ENCODE data around the gene ZNF219. TPM values are rescaled to one million over a fixed set of nuclear protein-coding genes. Genes with fewer than 3 reads are reported as not detected.

The ZNF219 gene
- total RNA-seq, 1 experiment from 2014 or later = 84.5 TPM

DNA sequence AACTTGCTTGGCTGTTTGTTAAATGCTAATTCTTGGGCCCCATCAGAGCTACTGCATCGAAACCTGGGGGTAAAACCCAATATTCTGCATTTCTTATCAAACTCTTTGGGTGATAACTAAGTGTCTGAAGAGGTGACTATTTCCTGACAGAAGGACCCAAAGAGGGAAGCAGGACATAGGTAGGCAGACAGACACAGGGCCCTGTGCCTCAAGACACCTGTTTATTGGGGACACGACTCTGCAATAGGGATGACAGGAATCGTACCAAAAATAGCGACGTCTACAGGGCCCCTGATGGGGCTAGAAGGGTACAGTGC is 8.6 kb downstream of the ZNF219 start:
- Histone ChIP-seq H3K56ac (ENCODE audit: insufficient read length, low read depth, low read length) (no peak overlapping the region), H2AK5ac (ENCODE audit: insufficient read length, low read length) (no peak overlapping the region), H3K9me3 (ENCODE audit: control insufficient read depth, low read depth, low read length) (no peaks in the 10 kb centered on the region), H4K20me1 (ENCODE audit: control insufficient read depth, insufficient read depth, insufficient read length) (no peaks in the 10 kb centered on the region), H4K5ac (ENCODE audit: insufficient read length, low read depth, low read length) (no peak overlapping the region), H3K4me1 (ENCODE audit: insufficient read depth, low read length) (peaks cover 6% of the 10 kb centered on the region), H3K4me2 (ENCODE audit: insufficient read depth, insufficient read length, low read length) (no peak overlapping the region), H3K23ac (ENCODE audit: insufficient read length, low read depth, low read length) (no peak overlapping the region), H2BK15ac (ENCODE audit: low read depth, low read length) (no peak overlapping the region), H3K14ac (ENCODE audit: insufficient read depth, low read length) (no peak overlapping the region), H3K4ac (ENCODE audit: low read depth, low read length) (no peak overlapping the region), H3K79me1 (ENCODE audit: insufficient read depth, low read depth, low read length, poor library complexity, severe bottlenecking) (no peaks in the 10 kb centered on the region), H2BK5ac (ENCODE audit: insufficient read length, low read length) (no peak overlapping the region), H3K18ac (ENCODE audit: insufficient read length, low read depth, low read length) (no peak overlapping the region), H3K9ac (ENCODE audit: extremely low read depth, insufficient read length, low read length) (no peak overlapping the region), H3K23me2 (ENCODE audit: insufficient read length, low read depth, low read length, poor library complexity, severe bottlenecking) (peaks cover 5% of the 10 kb centered on the region), H3T11ph (ENCODE audit: low read length) (no peak overlapping the region), H2BK120ac (ENCODE audit: low read depth, low read length, poor library complexity, severe bottlenecking) (no peak overlapping the region), H2BK20ac (ENCODE audit: low read depth, low read length, poor library complexity, severe bottlenecking) (no peak overlapping the region), H4K8ac (replicated peaks; ENCODE audit: insufficient read length, low read depth, low read length) (no peak overlapping the region), H2AFZ (ENCODE audit: low read length) (no peak overlapping the region), H2BK12ac (ENCODE audit: insufficient read length, low read depth, low read length) (no peak overlapping the region), H3K79me2 (ENCODE audit: insufficient read depth, low read length) (no peaks in the 10 kb centered on the region), H3K27ac (ENCODE audit: insufficient read length, low read depth, low read length) (no peak overlapping the region), H4K91ac (ENCODE audit: insufficient read length, low read depth, low read length) (no peak overlapping the region), H3K27me3 (ENCODE audit: insufficient read depth, low read length) (no peaks in the 10 kb centered on the region)
- TF ChIP-seq, protein P1, sequence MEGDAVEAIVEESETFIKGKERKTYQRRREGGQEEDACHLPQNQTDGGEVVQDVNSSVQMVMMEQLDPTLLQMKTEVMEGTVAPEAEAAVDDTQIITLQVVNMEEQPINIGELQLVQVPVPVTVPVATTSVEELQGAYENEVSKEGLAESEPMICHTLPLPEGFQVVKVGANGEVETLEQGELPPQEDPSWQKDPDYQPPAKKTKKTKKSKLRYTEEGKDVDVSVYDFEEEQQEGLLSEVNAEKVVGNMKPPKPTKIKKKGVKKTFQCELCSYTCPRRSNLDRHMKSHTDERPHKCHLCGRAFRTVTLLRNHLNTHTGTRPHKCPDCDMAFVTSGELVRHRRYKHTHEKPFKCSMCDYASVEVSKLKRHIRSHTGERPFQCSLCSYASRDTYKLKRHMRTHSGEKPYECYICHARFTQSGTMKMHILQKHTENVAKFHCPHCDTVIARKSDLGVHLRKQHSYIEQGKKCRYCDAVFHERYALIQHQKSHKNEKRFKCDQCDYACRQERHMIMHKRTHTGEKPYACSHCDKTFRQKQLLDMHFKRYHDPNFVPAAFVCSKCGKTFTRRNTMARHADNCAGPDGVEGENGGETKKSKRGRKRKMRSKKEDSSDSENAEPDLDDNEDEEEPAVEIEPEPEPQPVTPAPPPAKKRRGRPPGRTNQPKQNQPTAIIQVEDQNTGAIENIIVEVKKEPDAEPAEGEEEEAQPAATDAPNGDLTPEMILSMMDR (conservative IDR thresholded peaks at IDR 0.05) = no peak
- Mint-ChIP-seq H3K4me1 (peaks cover 44 to 45% of the 10 kb centered on the region in 2 experiments), H3K27me3 (ENCODE audit: low read depth) (peaks cover 2% of the 10 kb centered on the region), H3K4me3 (no peak overlapping the region), H3K9me3 (no peaks in the 10 kb centered on the region; a peak in 3 of 5 replicates), H3K27ac (peak overlapping the region in 1 of 3 experiments; percentile 32; a peak in 1 of 7 replicates), H3K36me3 (ENCODE audit: insufficient read depth in 1 of 3, low read depth in 3 of 3) (peaks cover 56 to 78% (median 72%) of the 10 kb centered on the region in 3 experiments)
- WGBS (ENCODE audit: extremely low coverage, insufficient read length, low lambda C conversion rate) = no CpG with 5 or more reads among the region's 5 CpGs
- no peak for DNase-seq

Measured in H9 (cell line).